ENCODE results near the gene GNB1L. TPM values are rescaled to one million over a fixed set of nuclear protein-coding genes. Genes with fewer than 3 reads are reported as not detected.

Gene GNB1L
- polyA plus RNA-seq, 1 donor from 2014 or later: 16.5 TPM

GRCh38 chr22:19755722-19756287, 98.9 kb downstream of the GNB1L start:
- Histone ChIP-seq H3K27me3 (ENCODE audit: insufficient read depth, low read depth, low read length) (peaks cover 88% of the 10 kb centered on the region), H3K9ac (ENCODE audit: low read length) (no peak overlapping the region), H3K79me2 (replicated peaks; ENCODE audit: insufficient read depth, low read length) (no peaks in the 10 kb centered on the region), H3K4me2 (ENCODE audit: low read length) (no peak overlapping the region), H3K4me3 (ENCODE audit: low read length) (no peak overlapping the region), H3F3A (ENCODE audit: insufficient read depth, low read length, poor library complexity, severe bottlenecking) (no peaks in the 10 kb centered on the region), H3K9me3 (ENCODE audit: low read length) (no peaks in the 10 kb centered on the region), H3K9me2 (ENCODE audit: insufficient read depth, low read length) (no peaks in the 10 kb centered on the region), H4K20me1 (ENCODE audit: insufficient read depth) (no peaks in the 10 kb centered on the region), H3K36me3 (ENCODE audit: insufficient read depth, low read length) (no peaks in the 10 kb centered on the region), H2AFZ (ENCODE audit: low read depth, low read length) (no peak overlapping the region), H3K27ac (ENCODE audit: low read length) (no peak overlapping the region)
- TF ChIP-seq CTCF (IDR thresholded peaks at IDR 0.05; ENCODE audit: poor library complexity, severe bottlenecking): peak; percentile 28
- TF ChIP-seq POLR2AphosphoS5 (IDR thresholded peaks at IDR 0.05): no peak
- TF ChIP-seq EZH2 (IDR thresholded peaks at IDR 0.05; ENCODE audit: borderline replicate concordance, insufficient read depth, low read length, poor library complexity, severe bottlenecking): peak; percentile 94

GRCh38 chr22:19755145-19755710, 99.4 kb downstream of the GNB1L start:
- Histone ChIP-seq H3K27ac (ENCODE audit: low read length) (no peak overlapping the region), H3F3A (ENCODE audit: insufficient read depth, low read length, poor library complexity, severe bottlenecking) (no peaks in the 10 kb centered on the region), H3K9me3 (ENCODE audit: low read length) (no peaks in the 10 kb centered on the region), H3K9ac (ENCODE audit: low read length) (no peak overlapping the region), H3K27me3 (ENCODE audit: insufficient read depth, low read depth, low read length) (peaks cover 87% of the 10 kb centered on the region), H4K20me1 (ENCODE audit: insufficient read depth) (no peaks in the 10 kb centered on the region), H3K4me3 (ENCODE audit: low read length) (no peak overlapping the region), H3K36me3 (ENCODE audit: insufficient read depth, low read length) (no peaks in the 10 kb centered on the region), H2AFZ (ENCODE audit: low read depth, low read length) (no peak overlapping the region), H3K9me2 (ENCODE audit: insufficient read depth, low read length) (no peaks in the 10 kb centered on the region), H3K4me2 (ENCODE audit: low read length) (no peak overlapping the region), H3K79me2 (replicated peaks; ENCODE audit: insufficient read depth, low read length) (no peaks in the 10 kb centered on the region)
- TF ChIP-seq MXI1 (conservative IDR thresholded peaks at IDR 0.05; ENCODE audit: poor library complexity, severe bottlenecking): no peak
- TF ChIP-seq EZH2 (IDR thresholded peaks at IDR 0.05; ENCODE audit: borderline replicate concordance, insufficient read depth, low read length, poor library complexity, severe bottlenecking): no peak
- no peak for TF ChIP-seq SMC3 (conservative IDR thresholded peaks at IDR 0.05; ENCODE audit: poor library complexity)
- no peak for TF ChIP-seq EP300 (conservative IDR thresholded peaks at IDR 0.05; ENCODE audit: poor library complexity, severe bottlenecking)
- TF ChIP-seq POLR2AphosphoS5 (IDR thresholded peaks at IDR 0.05): no peak
- TF ChIP-seq CTCF (IDR thresholded peaks at IDR 0.05; ENCODE audit: poor library complexity, severe bottlenecking): no peak
- TF ChIP-seq TAF1 (IDR thresholded peaks at IDR 0.05; ENCODE audit: low read depth): no peak
- TF ChIP-seq REST (IDR thresholded peaks at IDR 0.05; ENCODE audit: borderline replicate concordance): no peak
- TF ChIP-seq RAD21 (conservative IDR thresholded peaks at IDR 0.05): no peak
